Liver (tissue), 9 donors: Measurements from ENCODE around the gene HSBP1. TPM values are rescaled to one million over a fixed set of nuclear protein-coding genes. Genes with fewer than 3 reads are reported as not detected.

ENCODE experiments used
- DNase-seq: peaks from one replicate; pipeline ENCODE4 v3.0.0-alpha.2; 2017; ENCODE audit warnings: low spot score
- H3K27ac ChIP-seq, 2 donors: one replicate each; pipeline ENCODE4 v1.7.0; 2013; ENCODE audit warnings: inconsistent platforms in 2 of 2, low read length in 2 of 2, control low read depth in 1 of 2, low read depth in 1 of 2, mild to moderate bottlenecking in 1 of 2
- H3K27me3 ChIP-seq, 4 donors: one replicate each; pipeline versions ENCODE4 v1.6.1 to v1.7.0; 2013; ENCODE audit warnings: low read length in 3 of 4, inconsistent platforms in 1 of 4, mild to moderate bottlenecking in 1 of 4, moderate library complexity in 1 of 4; ENCODE audit not compliant: control insufficient read depth in 4 of 4, insufficient read depth in 4 of 4
- H3K36me3 ChIP-seq, 4 donors: one replicate each; pipeline versions ENCODE4 v1.6.1 to v1.7.0; 2013; ENCODE audit warnings: low read length in 3 of 4, mild to moderate bottlenecking in 3 of 4, low read depth in 1 of 4, moderate library complexity in 1 of 4; ENCODE audit not compliant: control insufficient read depth in 4 of 4, insufficient read depth in 3 of 4
- H3K4me1 ChIP-seq, 4 donors: one replicate each; pipeline versions ENCODE4 v1.6.1 to v1.7.0; 2013; ENCODE audit warnings: low read length in 3 of 4, mild to moderate bottlenecking in 3 of 4, moderate library complexity in 1 of 4; ENCODE audit not compliant: control insufficient read depth in 4 of 4, insufficient read depth in 4 of 4
- H3K4me3 ChIP-seq, 3 donors: one replicate each; pipeline versions ENCODE4 v1.6.1 to v1.7.0; 2013; ENCODE audit warnings: low read length in 3 of 3, control low read depth in 1 of 3, low read depth in 1 of 3, mild to moderate bottlenecking in 1 of 3
- H3K9ac ChIP-seq, 2 donors: one replicate each; pipeline ENCODE4 v1.7.0; 2013; ENCODE audit warnings: low read length in 2 of 2, mild to moderate bottlenecking in 2 of 2, moderate library complexity in 2 of 2, control low read depth in 1 of 2, low read depth in 1 of 2
- H3K9me3 ChIP-seq, 4 donors: one replicate each; pipeline versions ENCODE4 v1.6.1 to v1.7.0; 2013; ENCODE audit warnings: low read length in 3 of 4; ENCODE audit not compliant: control insufficient read depth in 4 of 4
- ATF3 ChIP-seq: IDR thresholded peaks from 2 replicates; pipeline ENCODE4 v1.6.1; 2016; ENCODE audit warnings: antibody characterized with exemption
- CTCF ChIP-seq: fragments of 150-350 bp; IDR thresholded peaks from 2 replicates; pipeline ENCODE4 v1.5.1; 2017; ENCODE audit warnings: improper control_type of control experiment, low read depth, low read length; ENCODE audit not compliant: missing input control
- EGR1 ChIP-seq, 2 donors: IDR thresholded peaks; 2 replicates each; pipeline ENCODE4 v1.6.1; 2016 to 2018; ENCODE audit warnings: antibody characterized with exemption in 2 of 2, low read depth in 2 of 2
- FOXA1 ChIP-seq: IDR thresholded peaks from 2 replicates; pipeline ENCODE4 v1.6.1; 2016; ENCODE audit warnings: antibody characterized with exemption
- FOXA2 ChIP-seq: IDR thresholded peaks from 2 replicates; pipeline ENCODE4 v1.6.1; 2016; ENCODE audit warnings: antibody characterized with exemption
- GABPA ChIP-seq, 2 donors: IDR thresholded peaks in 1 of 2; conservative IDR thresholded peaks in 1 of 2; 2 replicates each; pipeline ENCODE4 v1.6.1; 2016; ENCODE audit warnings: antibody characterized with exemption in 2 of 2, mild to moderate bottlenecking in 1 of 2, moderate library complexity in 1 of 2
- HNF4A ChIP-seq, 2 donors: conservative IDR thresholded peaks; 2 replicates each; pipeline ENCODE4 v1.6.1; 2016; ENCODE audit warnings: antibody characterized with exemption in 2 of 2, mild to moderate bottlenecking in 2 of 2
- JUND ChIP-seq, 2 donors: IDR thresholded peaks; 2 replicates each; pipeline ENCODE4 v1.6.1; 2016; ENCODE audit warnings: antibody characterized with exemption in 2 of 2
- MAX ChIP-seq: IDR thresholded peaks from 2 replicates; pipeline ENCODE4 v1.6.1; 2016; ENCODE audit warnings: antibody characterized with exemption
- NR2F2 ChIP-seq: IDR thresholded peaks from 2 replicates; pipeline ENCODE4 v1.6.1; 2016; ENCODE audit warnings: antibody characterized with exemption
- RAD21 ChIP-seq, 2 donors: IDR thresholded peaks; 2 replicates each; pipeline ENCODE4 v1.6.1; 2016; ENCODE audit warnings: antibody characterized with exemption in 2 of 2, mild to moderate bottlenecking in 2 of 2
- RXRA ChIP-seq, 2 donors: IDR thresholded peaks; 2 replicates each; pipeline ENCODE4 v1.6.1; 2017 to 2018; ENCODE audit warnings: antibody characterized with exemption in 2 of 2, mild to moderate bottlenecking in 1 of 2
- SP1 ChIP-seq: IDR thresholded peaks from 2 replicates; pipeline ENCODE4 v1.6.1; 2018; ENCODE audit warnings: antibody characterized with exemption, mild to moderate bottlenecking
- TAF1 ChIP-seq: conservative IDR thresholded peaks from 2 replicates; pipeline ENCODE4 v1.6.1; 2016; ENCODE audit warnings: antibody characterized with exemption, mild to moderate bottlenecking
- YY1 ChIP-seq: IDR thresholded peaks from 2 replicates; pipeline ENCODE4 v1.6.1; 2016; ENCODE audit warnings: antibody characterized with exemption, mild to moderate bottlenecking
- WGBS: extraction: QIAGEN DNeasy Blood & Tissue Kit; methylation state at CpG from one replicate; pipeline ENCODE4 v1.1.7; 2013; 5-methylcytosine and 5-hydroxymethylcytosine counted together
- polyA plus RNA-seq, 2 donors: library from polyadenylated mRNA; stranded (reverse) in 1 of 2; unstranded in 1 of 2; fragments of 200-250 nt in 1 of 2; fragments of >200 nt in 1 of 2; fragmentation: Nextera tagmentation in 1 of 2; extraction: Ambion mirVana in 1 of 2; gene quantifications; one replicate each; pipeline versions ENCODE4 v1.2.1 to v1.2.3, GENCODE V29; 2013 to 2015
- total RNA-seq, 2 donors: library from RNA; depleted of rRNA; stranded (reverse); fragments of >200 nt; gene quantifications; one replicate each; pipeline ENCODE4 v1.2.3, GENCODE V29; 2014
- TF ChIP-seq, protein P1 (sequence below): IDR thresholded peaks from 2 replicates; pipeline ENCODE4 v1.6.1; 2016; ENCODE audit warnings: antibody characterized with exemption
- TF ChIP-seq, protein P2 (sequence below): IDR thresholded peaks from 2 replicates; pipeline ENCODE4 v1.6.1; 2016; ENCODE audit warnings: antibody characterized with exemption, mild to moderate bottlenecking
- donor health status: healthy.
- donor health status: healthy.
- donor health status: healthy.
- donor health status: healthy.
- donor health status: healthy.

HSBP1 gene
- total and polyA plus RNA-seq, 4 donors = 5.1 to 106 (median 38.3) TPM

GRCh38 chr16:83851473-83851872 lies 43.7 kb downstream of the HSBP1 start:
- no peak overlapping the region for H3K4me3 ChIP-seq
- TF ChIP-seq GABPA (IDR thresholded peaks at IDR 0.05 in 1 of 2, conservative IDR thresholded peaks at IDR 0.05 in 1 of 2) = no peak
- TF ChIP-seq TAF1 = no peak
- no peak for TF ChIP-seq RAD21 (IDR thresholded peaks at IDR 0.05)
- no peak for TF ChIP-seq JUND (IDR thresholded peaks at IDR 0.05)
- no peak for TF ChIP-seq CTCF
- no peak for TF ChIP-seq FOXA1
- TF ChIP-seq MAX = no peak
- TF ChIP-seq, protein P1, sequence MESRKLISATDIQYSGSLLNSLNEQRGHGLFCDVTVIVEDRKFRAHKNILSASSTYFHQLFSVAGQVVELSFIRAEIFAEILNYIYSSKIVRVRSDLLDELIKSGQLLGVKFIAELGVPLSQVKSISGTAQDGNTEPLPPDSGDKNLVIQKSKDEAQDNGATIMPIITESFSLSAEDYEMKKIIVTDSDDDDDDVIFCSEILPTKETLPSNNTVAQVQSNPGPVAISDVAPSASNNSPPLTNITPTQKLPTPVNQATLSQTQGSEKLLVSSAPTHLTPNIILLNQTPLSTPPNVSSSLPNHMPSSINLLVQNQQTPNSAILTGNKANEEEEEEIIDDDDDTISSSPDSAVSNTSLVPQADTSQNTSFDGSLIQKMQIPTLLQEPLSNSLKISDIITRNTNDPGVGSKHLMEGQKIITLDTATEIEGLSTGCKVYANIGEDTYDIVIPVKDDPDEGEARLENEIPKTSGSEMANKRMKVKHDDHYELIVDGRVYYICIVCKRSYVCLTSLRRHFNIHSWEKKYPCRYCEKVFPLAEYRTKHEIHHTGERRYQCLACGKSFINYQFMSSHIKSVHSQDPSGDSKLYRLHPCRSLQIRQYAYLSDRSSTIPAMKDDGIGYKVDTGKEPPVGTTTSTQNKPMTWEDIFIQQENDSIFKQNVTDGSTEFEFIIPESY = no peak
- TF ChIP-seq SP1 = no peak
- no peak for TF ChIP-seq RXRA (IDR thresholded peaks at IDR 0.05)
- no peak overlapping the region for H3K9ac ChIP-seq
- no peaks in the 10 kb centered on the region for H3K9me3 ChIP-seq
- H3K36me3 ChIP-seq = no peaks in the 10 kb centered on the region
- 81% methylated on average over 4 of the region's 4 CpGs for WGBS
- DNase-seq = no peak
- no peak overlapping the region for H3K27ac ChIP-seq
- no peaks in the 10 kb centered on the region for H3K4me1 ChIP-seq
- H3K27me3 ChIP-seq = peaks cover 0 to 5% (median 0%) of the 10 kb centered on the region in 4 donors

- no peak overlapping the region for H3K9ac ChIP-seq
- no peak overlapping the region for H3K4me3 ChIP-seq
- no peak overlapping the region for H3K27ac ChIP-seq
- TF ChIP-seq EGR1 (IDR thresholded peaks at IDR 0.05; ENCODE audit: low read depth in 2 of 2) (no peak), GABPA (IDR thresholded peaks at IDR 0.05 in 1 of 2, conservative IDR thresholded peaks at IDR 0.05 in 1 of 2) (no peak), FOXA2 (no peak), ATF3 (no peak), HNF4A (conservative IDR thresholded peaks at IDR 0.05) (no peak)
- no peak for DNase-seq
- peaks cover 0 to 5% (median 0%) of the 10 kb centered on the region in 4 donors for H3K27me3 ChIP-seq
- no peaks in the 10 kb centered on the region for H3K4me1 ChIP-seq
- no peaks in the 10 kb centered on the region for H3K9me3 ChIP-seq
- H3K36me3 ChIP-seq = no peaks in the 10 kb centered on the region
- WGBS = 92% methylated on average over 11 of the region's 11 CpGs
Measured at GRCh38 chr16:83852774-83853173, 45.0 kb downstream of the HSBP1 start.

DNA sequence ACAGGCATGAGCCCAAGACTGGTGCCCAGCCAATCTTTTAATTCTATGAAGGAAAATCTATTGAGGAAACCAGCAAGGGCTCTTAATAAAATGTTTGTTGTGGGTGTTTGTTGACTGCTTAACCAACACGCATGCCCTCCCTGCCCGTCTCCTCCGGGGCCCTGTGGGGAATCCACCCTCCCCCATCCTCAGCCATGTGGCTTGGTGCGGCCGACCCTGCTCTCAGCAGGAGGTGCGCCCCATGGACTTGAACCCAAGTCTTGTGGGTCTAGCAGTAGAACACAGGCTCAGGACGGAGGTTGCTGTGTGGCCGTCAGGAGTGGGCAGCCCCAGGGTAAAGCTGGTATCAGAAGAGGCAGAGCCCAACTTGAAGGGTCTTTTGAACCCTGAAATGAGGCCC lies 46.1 kb downstream of the HSBP1 start:
- no peak for DNase-seq
- Histone ChIP-seq H3K27me3 (peaks cover 0 to 5% (median 0%) of the 10 kb centered on the region in 4 donors), H3K4me1 (no peaks in the 10 kb centered on the region), H3K36me3 (no peaks in the 10 kb centered on the region), H3K27ac (no peak overlapping the region), H3K9me3 (no peaks in the 10 kb centered on the region), H3K4me3 (no peak overlapping the region), H3K9ac (no peak overlapping the region)
- 96% methylated on average over 8 of the region's 8 CpGs for WGBS
- TF ChIP-seq FOXA2 (no peak), ATF3 (no peak), GABPA (IDR thresholded peaks at IDR 0.05 in 1 of 2, conservative IDR thresholded peaks at IDR 0.05 in 1 of 2) (no peak), RXRA (IDR thresholded peaks at IDR 0.05) (no peak), EGR1 (IDR thresholded peaks at IDR 0.05; ENCODE audit: low read depth in 2 of 2) (no peak), JUND (IDR thresholded peaks at IDR 0.05) (no peak), RAD21 (IDR thresholded peaks at IDR 0.05) (no peak), FOXA1 (no peak), YY1 (no peak), NR2F2 (no peak), CTCF (no peak), SP1 (no peak)
- TF ChIP-seq, protein P2, sequence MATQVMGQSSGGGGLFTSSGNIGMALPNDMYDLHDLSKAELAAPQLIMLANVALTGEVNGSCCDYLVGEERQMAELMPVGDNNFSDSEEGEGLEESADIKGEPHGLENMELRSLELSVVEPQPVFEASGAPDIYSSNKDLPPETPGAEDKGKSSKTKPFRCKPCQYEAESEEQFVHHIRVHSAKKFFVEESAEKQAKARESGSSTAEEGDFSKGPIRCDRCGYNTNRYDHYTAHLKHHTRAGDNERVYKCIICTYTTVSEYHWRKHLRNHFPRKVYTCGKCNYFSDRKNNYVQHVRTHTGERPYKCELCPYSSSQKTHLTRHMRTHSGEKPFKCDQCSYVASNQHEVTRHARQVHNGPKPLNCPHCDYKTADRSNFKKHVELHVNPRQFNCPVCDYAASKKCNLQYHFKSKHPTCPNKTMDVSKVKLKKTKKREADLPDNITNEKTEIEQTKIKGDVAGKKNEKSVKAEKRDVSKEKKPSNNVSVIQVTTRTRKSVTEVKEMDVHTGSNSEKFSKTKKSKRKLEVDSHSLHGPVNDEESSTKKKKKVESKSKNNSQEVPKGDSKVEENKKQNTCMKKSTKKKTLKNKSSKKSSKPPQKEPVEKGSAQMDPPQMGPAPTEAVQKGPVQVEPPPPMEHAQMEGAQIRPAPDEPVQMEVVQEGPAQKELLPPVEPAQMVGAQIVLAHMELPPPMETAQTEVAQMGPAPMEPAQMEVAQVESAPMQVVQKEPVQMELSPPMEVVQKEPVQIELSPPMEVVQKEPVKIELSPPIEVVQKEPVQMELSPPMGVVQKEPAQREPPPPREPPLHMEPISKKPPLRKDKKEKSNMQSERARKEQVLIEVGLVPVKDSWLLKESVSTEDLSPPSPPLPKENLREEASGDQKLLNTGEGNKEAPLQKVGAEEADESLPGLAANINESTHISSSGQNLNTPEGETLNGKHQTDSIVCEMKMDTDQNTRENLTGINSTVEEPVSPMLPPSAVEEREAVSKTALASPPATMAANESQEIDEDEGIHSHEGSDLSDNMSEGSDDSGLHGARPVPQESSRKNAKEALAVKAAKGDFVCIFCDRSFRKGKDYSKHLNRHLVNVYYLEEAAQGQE = no peak
